ENCODE measurements around the gene FHIT.

DNA sequence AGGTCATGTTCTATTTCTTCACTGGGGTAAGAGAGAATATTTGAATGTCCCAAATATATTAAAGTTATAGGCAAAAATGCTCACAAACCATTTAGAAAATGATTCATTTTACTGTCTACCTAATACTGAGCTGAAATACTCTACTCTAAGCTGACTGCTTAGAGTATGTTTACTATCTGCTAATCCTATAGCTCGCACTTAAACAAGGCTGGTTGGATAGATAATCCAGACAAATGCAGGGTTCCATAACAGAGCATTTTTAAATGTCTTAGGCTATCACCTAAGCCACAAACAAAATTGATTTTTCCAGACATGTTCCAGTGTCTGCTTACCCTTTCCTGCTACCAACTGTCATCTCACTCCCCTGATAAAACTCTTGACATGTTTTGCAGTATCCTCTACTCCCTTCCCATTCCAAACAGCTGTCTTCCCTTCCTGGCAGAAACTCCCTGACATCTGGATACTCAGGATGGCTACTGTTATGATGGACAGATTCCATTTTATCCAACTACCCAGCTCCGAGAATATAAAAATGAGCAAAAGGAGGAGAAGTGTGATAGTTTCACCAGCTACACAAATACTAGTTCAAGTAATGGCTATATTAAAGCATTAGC is 1034.7 kb downstream of the FHIT start:
- TF ChIP-seq CTCF (IDR thresholded peaks at IDR 0.05): no peak
- no peak for TF ChIP-seq POLR2A (IDR thresholded peaks at IDR 0.05)
- no peak for TF ChIP-seq EP300 (IDR thresholded peaks at IDR 0.05)

Measured in ovary (tissue), 3 donors.